NCI-H2029 treated with DMSO at 0.1 percent for 48 hours (cell line): ENCODE results near the gene SYNRG.
A peak's percentile ranks its signal among the peaks of the same experiment; 100 is the strongest.

Source experiments
- DNase-seq: peaks from one replicate; lab custom pipeline; 2025; lab: John Stamatoyannopoulos, UW

The SYNRG gene

DNA sequence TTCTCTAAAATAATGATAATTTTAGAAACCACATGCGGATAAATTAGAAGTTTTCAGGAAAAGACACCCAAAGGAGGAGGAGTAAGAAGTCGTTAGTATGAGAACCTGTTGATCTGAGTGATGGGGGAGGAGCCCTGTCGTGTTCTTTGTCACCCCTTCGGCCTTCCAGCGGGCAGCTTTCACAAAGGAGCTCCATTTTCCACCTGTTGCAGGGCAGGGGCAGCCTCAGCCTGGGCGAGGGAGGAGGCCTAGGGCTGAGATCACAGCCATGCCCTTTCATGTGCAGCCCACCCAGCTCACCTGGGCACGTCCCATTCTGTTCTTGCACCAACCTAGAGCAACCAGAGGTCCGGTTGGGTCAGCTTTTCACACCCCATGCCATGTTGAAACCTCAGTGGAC, 114.2 kb downstream of the SYNRG start:
- DNase-seq: no peak

DNA sequence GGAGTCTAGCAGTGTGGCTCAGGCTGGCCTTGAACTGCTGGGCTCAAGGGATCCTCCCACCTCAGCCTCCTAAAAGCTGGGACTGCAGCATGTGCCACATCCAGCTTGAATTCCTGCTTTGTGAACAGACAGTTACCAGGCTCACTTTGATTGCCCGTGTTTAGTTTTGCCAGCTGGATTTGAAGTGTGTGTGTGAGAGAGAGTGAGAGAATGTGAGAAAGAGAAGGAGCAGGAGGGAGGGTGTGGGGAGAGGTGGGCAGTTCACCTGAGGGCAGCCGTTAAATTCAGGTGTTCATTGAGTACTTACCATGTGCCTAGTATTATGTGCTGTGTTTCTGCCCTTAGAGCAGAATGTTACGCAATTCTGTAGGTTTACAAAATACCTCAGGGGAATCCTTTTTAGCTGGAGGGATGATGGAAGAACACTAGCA, 114.8 kb downstream of the SYNRG start:
- DNase-seq: no peak

DNA sequence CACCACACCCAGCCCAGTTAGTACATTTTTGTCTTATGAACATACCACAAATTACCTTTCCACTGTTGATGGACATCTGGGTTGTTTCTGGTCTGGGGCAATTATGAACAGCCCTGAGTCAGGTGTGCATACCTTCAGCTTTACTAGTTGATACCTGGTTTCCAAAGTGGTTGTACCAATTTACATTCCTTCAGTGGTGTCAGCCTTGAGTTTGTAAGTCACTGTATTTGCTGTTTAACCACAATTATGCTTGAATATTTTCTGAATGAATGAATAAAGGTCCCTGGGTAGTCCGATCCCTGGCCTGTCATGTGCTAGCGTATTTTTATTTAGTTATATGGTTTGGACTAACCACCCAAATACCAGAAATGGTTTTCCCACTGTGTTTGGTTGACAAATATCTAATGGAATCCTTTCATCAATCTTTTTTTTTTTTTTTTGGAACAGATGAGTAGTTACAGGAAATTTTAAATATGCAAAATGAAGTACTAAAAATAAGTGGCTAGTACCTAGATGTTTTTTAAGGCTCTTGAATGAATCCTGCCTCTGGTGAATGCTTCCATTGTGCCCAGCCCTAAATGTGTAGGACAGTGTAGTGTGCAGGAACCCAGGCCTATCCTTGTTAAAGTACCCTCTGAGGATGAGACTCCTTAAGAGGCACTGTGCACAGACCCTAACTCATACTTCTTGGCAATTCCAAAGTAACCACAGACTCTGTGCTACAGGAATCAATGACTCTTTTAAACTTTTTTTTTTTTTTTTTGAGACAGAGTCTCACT, 115.8 kb downstream of the SYNRG start:
- DNase-seq: no peak

DNA sequence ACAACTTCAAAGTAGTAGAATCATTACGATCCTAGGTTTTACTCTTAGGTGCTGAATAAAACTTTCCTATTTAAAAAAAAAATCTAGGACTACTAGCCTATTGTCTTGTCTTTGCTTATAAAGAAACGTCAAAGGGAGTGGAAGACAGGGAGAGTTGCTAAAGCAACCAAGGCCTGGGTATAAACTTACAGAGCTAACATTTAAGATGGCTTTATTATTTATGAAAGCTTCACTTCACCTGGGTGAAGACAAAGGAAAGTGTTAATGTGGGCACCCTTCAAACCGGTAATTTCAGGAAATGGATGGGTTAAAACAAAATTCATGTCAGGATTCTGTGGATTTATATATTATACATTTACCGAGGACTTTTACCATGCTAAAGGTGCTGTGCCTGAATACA, 117.1 kb downstream of the SYNRG start:
- no peak for DNase-seq

DNA sequence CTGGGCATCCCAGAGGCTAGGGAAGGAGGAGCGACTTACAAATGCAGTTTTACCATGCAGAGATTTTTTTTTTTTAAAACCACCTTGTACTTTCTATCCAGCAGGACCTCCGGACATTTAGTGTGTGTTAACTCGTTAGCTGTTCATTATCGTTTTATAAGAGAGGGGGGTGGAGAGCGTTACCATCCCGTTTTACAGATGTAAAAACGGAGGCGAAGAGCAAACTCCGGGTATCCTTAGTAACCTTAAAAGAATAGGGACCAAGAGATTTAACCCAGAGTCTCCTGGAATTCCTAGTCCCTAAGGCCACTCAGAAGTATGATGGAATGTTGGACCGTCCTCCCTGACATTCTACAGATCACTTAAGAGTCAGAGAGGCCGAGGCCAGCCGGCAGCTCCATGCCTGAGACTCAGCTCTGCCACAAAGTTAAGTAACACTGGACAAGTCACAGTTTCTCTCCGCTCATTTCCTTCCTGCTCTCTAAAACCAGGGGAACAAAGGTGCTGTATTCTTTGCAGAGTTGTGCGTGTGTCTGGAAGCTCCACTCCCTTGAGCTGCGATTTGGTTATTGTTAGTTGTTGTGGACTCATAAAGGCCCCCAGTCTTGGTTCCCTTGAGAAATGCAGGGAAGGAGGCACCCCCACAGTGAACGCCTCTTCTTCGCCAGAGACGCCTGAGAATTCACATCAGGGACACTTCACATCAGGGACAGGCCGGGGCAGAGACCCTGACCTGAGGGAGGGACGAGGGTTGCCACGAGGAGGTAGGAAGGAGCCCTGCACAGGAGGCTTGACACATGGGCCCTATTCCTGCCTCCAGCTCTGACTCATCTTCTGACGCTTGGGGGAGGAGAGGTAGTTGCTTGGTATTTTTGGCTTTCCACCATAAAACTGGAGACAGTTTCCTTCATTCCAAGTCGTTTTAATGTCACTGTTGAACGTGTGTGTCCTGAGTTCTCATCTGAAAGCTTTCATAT, 118.3 kb downstream of the SYNRG start:
- no peak for DNase-seq

DNA sequence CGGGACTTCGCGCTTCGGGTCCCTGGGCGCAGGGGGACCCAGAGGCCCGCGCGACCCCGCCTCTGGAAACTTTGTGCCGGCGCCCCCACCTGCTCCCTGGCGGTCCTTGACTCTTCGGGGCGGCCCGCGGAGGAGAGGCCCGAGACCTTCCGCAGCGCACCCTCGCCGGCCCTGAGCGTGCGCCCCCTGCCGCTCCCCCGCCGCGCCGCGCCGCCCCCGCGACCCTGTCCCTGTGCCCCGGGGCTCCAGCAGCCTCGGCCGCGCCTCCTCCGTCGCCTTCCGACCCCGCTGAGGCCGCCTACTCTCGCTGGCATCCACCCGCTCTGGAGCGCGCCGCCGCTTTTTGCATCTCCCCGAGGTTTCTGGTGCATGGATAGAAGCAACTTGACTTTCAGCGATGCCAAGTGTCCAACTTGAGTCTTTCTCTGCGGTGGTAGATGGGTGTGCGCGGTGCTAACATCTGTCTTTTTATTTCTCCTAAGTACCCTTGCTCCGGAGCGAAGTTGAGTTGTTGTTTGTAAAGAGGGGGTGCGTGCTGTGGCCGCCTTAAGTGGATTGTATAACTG, 119.1 kb downstream of the SYNRG start:
- DNase-seq: no peak

DNA sequence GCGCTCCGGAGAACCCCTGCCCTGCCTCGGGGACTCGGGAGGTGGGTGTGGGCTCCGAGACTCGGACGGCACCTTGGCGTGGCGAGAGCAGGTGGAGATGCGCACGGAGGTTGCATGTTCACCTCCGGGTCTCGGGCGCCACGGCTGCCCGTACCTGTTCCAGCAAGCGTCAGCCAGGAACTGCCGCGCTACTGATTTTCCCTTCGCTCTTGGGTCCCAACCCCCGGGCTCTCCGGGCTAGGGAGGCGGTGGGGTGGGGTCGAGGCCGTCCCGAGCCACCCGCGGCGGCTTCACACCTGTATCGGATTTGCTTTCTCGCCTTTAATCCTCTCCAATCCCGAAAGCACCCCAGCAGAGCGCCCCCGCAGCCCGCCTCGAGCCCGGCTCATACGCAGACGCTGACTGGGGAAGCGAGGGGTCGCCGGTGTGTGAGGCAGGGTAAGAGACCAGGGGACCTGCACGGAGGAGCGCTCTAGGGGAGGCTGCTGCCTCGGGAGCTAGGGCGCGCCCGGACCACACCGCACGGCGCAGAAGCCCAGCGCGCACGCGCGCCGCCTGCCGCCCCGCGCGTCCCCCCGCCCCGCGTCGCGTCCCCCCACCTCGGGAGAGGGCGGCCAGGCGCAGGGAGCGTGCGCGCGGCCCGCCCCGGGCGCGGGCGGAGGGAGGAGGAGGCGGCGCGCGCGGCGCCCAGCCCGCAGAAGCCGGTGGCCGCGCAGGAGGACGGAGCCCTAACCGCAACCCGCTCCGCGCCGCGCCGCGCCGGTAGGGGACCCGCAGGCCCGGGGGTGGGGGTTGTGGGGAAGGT, 119.8 kb downstream of the SYNRG start, which contains the start of gene DUSP14:
Gene DUSP14 (plus strand): TSS at position 695 of the 805 bp plus-strand sequence. CDS start 22,382 bp downstream, outside the sequence.
- no peak for DNase-seq

DNA sequence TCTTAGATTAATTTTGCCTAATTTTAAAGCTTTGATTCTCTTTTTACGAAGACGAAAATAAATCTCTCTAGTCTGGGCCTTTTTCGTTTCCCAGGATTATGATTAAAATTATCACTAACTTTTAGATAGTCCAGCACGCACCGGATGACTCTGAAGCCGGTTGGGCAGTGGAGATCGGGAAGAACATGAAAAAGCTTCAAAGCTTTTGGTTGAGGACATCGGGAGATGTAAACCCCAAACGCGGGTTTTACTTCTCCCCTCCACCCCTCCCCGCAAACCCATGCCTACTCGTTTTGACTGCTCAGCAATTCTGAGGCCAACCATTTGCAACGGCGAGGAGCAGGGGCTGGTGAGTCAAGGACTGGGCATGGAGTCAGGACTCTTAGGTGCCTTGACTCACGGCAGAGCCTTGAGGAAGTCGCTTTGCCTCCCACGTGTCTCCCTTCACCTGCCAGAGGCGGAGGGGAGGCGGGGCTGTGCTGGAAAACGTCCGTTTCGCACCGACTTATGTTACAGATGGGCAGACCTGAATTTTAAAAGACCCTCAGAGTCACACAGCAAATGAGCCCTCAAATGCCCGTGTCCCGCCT, 120.5 kb downstream of the SYNRG start:
- peak; percentile 42 for DNase-seq

DNA sequence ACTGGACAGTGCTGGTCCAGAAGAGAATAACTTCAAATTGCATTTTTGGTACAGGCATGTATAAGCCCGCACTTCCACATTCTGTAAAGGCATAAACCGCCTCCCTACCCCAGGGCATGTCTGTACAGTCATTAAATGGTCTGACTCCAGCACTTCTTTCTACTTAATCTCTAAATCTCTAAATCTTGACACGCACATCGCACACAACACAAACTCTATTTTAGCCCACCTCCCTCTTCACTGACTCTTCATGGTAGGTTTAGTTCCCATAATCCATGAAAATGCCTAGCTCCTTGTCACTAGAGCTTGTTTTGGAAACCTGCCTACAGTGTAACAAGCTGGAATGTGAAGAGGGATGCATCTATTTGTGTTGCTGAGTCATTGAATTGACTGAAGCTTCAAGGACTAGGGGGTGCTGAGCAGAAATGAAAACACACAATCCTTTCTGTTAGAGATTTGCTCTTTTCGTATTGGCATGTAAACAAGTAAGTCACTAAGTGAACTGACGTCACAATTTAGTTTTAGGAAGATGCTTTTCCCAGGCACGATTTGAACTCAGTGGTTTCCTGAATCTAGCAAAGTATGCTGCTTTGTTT, 121.1 kb downstream of the SYNRG start:
- DNase-seq: peak; percentile 91

DNA sequence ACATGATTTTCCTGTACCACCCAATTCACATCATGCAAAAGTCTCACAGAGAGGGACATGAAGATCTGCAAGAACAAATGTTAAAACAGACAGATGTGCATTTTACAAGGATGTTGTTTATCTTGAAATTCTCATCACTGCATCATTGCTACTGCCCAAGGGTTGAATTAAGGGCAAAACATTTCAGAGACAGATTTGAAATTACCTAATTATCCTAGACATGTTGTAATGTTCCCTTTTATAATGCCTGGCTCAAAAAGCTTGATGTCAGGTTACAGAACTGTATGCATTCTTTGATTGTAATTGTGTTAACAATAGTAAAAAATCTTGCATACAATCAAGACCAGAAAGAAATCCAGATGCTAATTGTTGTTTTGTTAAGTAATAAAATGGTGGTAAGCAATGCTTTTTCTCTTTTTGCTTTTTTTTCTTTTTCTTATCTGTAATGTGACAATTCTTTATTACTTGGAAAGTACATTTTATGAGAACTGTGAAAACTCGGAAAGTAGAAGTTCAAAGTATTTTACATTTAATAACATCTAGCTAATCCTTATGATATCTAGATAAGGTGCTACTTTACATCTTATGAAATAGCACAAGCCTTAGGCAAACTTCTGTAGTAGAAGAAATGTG, 123.2 kb downstream of the SYNRG start:
- no peak for DNase-seq

DNA sequence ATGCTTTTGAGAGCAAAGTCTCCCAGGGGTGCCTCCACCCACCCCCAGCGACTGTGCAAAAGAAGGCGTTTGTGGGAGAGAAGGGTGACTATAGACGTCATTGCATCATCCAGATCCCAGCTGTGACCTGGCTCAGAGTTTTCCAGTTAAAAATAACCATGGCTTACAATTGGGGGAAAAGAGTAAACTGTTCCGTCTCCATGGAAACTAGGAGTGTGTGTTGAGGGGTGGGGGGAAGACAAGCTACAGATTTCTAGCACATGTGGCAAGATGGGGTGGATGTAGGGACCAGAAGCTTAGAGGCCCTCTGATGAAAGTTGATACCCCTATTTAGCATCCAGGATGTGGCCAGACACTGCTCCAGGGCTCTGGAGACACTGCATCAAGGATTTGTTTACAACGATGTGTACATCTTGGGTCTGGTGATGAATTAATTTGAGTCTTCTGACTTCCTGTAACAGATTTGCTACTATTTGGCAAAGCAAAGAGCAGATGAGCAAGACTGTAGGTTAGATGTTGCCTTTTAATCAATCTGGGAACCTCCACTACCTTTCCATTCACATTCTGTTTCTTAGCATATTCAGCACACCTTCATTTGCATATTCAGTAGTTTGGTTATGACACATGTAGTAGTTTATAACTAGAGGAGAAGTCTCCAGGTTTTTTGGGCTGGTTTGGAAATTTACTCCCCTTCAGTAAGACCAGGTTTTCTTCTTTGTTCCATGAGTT, 125.7 kb downstream of the SYNRG start:
- no peak for DNase-seq

DNA sequence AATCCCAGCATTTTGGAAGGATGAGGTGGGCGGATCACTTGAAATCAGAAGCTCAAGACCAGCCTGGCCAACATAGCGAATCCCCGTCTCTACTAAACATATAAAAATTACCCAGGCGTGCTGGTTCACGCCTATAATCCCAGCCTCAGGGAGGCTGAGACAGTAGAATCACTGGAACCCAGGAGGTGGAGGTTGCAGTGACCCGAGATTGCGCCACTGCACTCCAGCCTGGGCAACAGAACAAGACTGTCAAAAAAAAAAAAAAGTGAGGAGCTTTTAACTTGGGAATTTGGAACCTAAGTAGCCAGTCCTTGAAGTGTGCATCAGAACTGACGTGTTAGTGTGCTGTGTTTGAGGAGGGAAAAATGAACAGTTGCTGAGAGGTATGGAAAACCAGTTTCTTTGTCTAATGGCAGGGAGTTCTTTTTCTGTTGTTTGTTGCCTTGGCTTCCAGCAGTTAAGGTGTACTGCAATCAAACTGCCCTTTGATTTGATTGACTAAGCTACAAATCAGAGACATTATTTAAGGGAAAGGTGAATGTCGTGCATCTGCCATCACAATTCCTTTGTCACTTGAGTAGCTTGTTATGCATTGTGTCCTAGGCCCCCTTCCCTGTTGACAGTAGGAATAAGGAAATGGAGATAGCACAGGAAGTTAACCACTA, 128.1 kb downstream of the SYNRG start:
- DNase-seq: no peak

DNA sequence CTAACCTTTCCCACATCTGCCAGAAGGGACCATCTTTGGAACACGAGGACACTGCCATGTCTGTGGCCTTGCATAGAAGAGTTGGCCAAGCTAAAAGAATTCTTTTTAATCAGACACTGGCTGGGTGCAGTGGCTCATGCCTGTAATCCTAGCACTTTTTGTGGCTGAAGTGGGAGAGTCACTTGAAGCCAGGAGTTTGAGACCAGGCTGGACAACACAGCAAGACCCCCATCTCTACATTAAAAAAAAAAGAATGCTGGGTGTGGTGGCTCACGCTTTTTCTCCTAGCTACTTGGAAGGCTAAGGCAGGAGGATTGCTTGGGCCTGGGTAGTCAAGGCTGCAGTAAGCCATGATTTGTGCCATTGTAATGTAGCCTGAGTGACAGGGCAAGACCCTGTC, 128.8 kb downstream of the SYNRG start:
- no peak for DNase-seq

DNA sequence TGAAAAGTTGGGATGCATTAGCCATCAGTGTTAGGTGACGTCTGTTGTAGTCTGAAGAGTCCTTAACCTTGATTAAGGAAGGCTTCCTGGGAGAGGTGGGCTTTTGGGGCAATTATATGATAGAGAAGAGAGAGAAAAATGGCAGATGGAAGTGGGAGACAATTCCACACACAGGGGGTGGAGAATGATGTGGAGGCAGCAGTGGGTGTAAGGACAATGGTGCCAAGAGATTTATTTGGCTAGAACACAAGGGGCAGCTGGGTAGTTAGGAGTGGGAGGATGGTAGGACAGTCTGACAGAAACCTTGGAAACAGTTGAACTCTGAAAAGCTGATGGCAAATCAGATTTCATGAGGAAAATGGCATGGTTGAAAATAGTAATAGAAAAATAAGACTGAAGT, 130.2 kb downstream of the SYNRG start:
- no peak for DNase-seq

DNA sequence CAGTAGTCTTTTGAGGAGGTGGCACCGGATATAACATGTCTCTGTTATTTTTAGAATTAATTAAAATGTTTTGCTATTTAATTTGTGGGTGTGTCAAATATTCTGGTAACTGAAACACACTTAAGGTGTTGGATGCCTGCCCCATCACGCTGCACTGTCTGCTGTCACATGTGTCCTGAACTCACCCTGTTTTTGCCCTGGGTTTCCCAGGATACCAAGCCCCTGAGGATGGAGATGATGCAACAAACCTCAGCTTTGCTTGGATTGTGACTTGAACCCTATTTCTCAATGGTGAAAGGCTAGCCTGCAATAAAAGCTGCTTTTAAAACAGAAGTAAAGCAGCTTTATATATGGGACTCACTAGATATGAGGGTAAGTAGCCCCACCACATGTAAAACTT, 131.0 kb downstream of the SYNRG start:
- no peak for DNase-seq

DNA sequence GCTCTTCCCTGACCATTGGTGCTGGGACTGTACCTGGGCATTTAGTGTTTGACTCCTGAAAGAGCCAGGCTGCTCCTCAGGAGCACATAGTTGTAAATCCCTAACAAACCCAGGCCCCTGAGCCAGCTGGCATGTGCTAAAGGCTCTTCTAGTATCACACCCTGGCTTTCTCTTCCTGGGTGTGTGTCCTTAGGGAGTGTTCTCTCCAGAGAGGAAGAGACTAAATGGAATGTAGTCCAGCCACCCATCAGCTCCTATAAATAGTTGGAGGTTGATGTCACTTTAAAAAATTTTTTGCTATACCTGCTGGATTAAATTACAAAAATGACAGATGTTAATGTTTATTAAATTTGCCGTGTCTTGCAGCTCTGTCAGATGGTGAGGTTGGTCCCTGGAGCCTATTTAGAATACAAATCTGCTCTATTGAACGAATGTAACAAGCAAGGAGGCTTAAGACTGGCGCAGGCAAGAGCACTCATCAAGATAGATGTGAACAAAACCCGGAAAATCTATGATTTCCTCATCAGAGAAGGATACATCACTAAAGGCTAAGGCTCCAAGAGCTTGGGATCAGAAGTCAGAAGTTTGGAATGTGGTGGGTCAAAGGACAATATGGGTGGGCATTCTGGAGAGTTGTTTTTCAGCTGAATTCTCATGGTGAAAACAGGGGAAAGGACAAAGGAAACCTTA, 132.6 kb downstream of the SYNRG start:
- DNase-seq: no peak

DNA sequence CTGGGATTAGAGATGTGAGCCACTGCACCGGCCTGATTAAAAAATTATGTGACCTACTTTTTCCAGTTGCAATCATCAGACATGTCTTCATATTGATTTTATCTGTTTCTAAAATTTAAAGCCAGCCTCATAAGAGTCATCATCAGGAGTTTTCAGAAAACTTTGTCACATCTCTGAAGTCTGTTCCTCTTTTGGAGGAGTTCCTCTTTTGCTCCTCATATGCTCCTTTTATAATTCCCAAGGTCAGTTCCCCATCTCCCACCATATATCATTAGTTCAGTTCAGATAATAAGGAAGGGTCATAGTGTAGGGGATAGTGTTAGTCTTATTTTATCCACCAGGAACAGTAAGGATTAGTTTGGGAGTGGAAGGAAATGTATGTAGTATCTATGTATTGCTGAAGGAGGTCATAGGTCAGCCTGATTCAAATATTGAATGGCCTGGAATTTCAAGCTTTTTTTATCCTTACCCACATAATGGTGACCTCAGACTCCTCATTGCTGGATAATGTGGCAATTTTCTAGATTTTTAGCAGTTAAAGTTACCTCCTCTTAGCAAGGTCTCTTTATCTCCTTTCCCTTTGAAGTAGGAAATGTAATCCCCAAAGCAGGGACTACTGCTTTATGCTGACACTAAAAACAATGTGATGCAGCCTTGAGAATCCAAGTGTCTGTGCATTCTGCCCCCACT, 133.3 kb downstream of the SYNRG start:
- no peak for DNase-seq

DNA sequence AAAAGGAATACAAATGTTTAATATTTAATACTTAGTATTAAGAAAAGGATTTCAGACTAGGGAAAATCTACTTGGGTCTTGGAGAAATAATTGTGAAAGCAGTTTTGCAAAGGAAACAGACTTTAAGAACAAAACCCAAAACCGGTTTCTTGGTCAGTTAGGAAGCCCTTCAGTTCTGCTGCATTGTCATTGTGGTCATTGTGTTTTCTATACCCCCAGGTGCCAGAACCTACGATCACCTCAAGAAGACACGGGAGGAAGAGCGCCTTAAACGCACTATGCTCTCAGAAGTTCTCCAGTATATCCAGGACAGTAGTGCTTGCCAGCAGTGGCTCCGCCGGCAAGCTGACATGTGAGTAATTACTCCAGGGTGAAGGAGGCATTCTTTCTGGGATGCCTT, 139.0 kb downstream of the SYNRG start:
- DNase-seq: no peak
